HEK293 (cell line): ENCODE results near the gene RBMS1.

Experiments used
- CTCF ChIA-PET: fragments of 350-600 bp; formaldehyde crosslinking; extraction: SDS; loops from one replicate; lab custom pipeline; 2021; ENCODE audit warnings: antibody characterized with exemption; lab: Yijun Ruan, JAX
- POLR2A ChIA-PET: fragments of 300-600 bp; formaldehyde crosslinking; extraction: SDS; loops from one replicate; lab custom pipeline; 2020; ENCODE audit warnings: antibody characterized with exemption, inconsistent platforms; lab: Yijun Ruan, JAX
- H3K27ac ChIP-seq: fragments of 200-500 bp; sonication (Bioruptor generic); 2 replicates; pipeline ENCODE4 v1.5.1; 2014; ENCODE audit warnings: low read depth, low read length, control low read depth, inconsistent platforms; ENCODE audit errors: extremely low read depth
- H3K36me3 ChIP-seq, 2 experiments: fragments of 200-500 bp in 1 of 2; sonication (Bioruptor generic) in 1 of 2; 1 replicate in 1 of 2; 2 replicates in 1 of 2; pipeline ENCODE4 v1.5.1; 2014 to 2017; ENCODE audit warnings: inconsistent platforms in 2 of 2, low read length in 2 of 2; ENCODE audit not compliant: control insufficient read depth in 2 of 2, insufficient read depth in 1 of 2
- H3K4me1 ChIP-seq: fragments of 200-500 bp; sonication (Bioruptor generic); 2 replicates; pipeline ENCODE4 v1.5.1; 2014; ENCODE audit warnings: mild to moderate bottlenecking, low read length, inconsistent platforms; ENCODE audit not compliant: control insufficient read depth, insufficient read depth
- H3K4me3 ChIP-seq: 2 replicates; pipeline ENCODE4 v1.5.1; 2011; ENCODE audit warnings: low read depth, mild to moderate bottlenecking, control low read depth, low read length, moderate library complexity
- H3K9me3 ChIP-seq: fragments of 200-500 bp; sonication (Bioruptor generic); 2 replicates; pipeline ENCODE4 v1.5.1; 2014; ENCODE audit warnings: low read depth, low read length, inconsistent platforms; ENCODE audit not compliant: control insufficient read depth, insufficient read depth
- BCL11A ChIP-seq: fragments of 450-650 bp; formaldehyde crosslinking; IDR thresholded peaks from 2 replicates; pipeline ENCODE4 v1.5.1; 2016; ENCODE audit warnings: low read depth, missing biosample characterization, missing genetic modification characterization
- GLI4 ChIP-seq: fragments of 450-650 bp; formaldehyde crosslinking; IDR thresholded peaks from 2 replicates; pipeline ENCODE4 v1.5.1; 2016; ENCODE audit warnings: missing biosample characterization, missing genetic modification characterization
- GLIS2 ChIP-seq: fragments of 450-650 bp; formaldehyde crosslinking; IDR thresholded peaks from 2 replicates; pipeline ENCODE4 v1.5.1; 2016; ENCODE audit warnings: missing biosample characterization, missing genetic modification characterization
- KLF10 ChIP-seq: fragments of 450-650 bp; IDR thresholded peaks from 2 replicates; pipeline ENCODE4 v1.5.1; 2018; ENCODE audit warnings: missing biosample characterization, mild to moderate bottlenecking, missing genetic modification characterization
- OSR2 ChIP-seq: fragments of 450-650 bp; formaldehyde crosslinking; IDR thresholded peaks from 2 replicates; pipeline ENCODE4 v1.5.1; 2016; ENCODE audit warnings: missing biosample characterization, missing genetic modification characterization
- PRDM10 ChIP-seq: fragments of 450-650 bp; formaldehyde crosslinking; IDR thresholded peaks from 2 replicates; pipeline ENCODE4 v1.5.1; 2016; ENCODE audit warnings: missing biosample characterization, missing genetic modification characterization
- PRDM6 ChIP-seq: fragments of 450-650 bp; formaldehyde crosslinking; IDR thresholded peaks from 2 replicates; pipeline ENCODE4 v1.5.1; 2017; ENCODE audit warnings: missing biosample characterization, missing genetic modification characterization
- SCRT1 ChIP-seq: fragments of 450-650 bp; formaldehyde crosslinking; IDR thresholded peaks from 2 replicates; pipeline ENCODE4 v1.5.1; 2016; ENCODE audit warnings: missing biosample characterization, missing genetic modification characterization, borderline replicate concordance
- SCRT2 ChIP-seq: fragments of 450-650 bp; formaldehyde crosslinking; IDR thresholded peaks from 2 replicates; pipeline ENCODE4 v1.5.1; 2016; ENCODE audit warnings: missing biosample characterization, missing genetic modification characterization
- SP7 ChIP-seq: fragments of 450-650 bp; formaldehyde crosslinking; IDR thresholded peaks from 2 replicates; pipeline ENCODE4 v1.5.1; 2016; ENCODE audit warnings: missing biosample characterization, missing genetic modification characterization
- TRIM28 ChIP-seq: IDR thresholded peaks from 2 replicates; pipeline ENCODE4 v1.6.1; 2011; ENCODE audit warnings: low read length, control low read depth, borderline replicate concordance
- ZBTB44 ChIP-seq: fragments of 450-650 bp; IDR thresholded peaks from 2 replicates; pipeline ENCODE4 v1.5.1; 2018; ENCODE audit warnings: missing biosample characterization, mild to moderate bottlenecking, missing genetic modification characterization
- ZNF132 ChIP-seq: fragments of 450-650 bp; formaldehyde crosslinking; IDR thresholded peaks from 2 replicates; pipeline ENCODE4 v1.5.1; 2017; ENCODE audit warnings: missing biosample characterization, missing genetic modification characterization, borderline replicate concordance
- ZNF26 ChIP-seq: fragments of 450-650 bp; formaldehyde crosslinking; IDR thresholded peaks from 2 replicates; pipeline ENCODE4 v1.5.1; 2016; ENCODE audit warnings: missing biosample characterization, missing genetic modification characterization
- ZNF341 ChIP-seq: fragments of 450-650 bp; formaldehyde crosslinking; IDR thresholded peaks from 2 replicates; pipeline ENCODE4; 2016; ENCODE audit warnings: low read depth, missing biosample characterization, missing genetic modification characterization
- ZNF529 ChIP-seq: fragments of 450-650 bp; formaldehyde crosslinking; IDR thresholded peaks from 2 replicates; pipeline ENCODE4 v1.5.1; 2017; ENCODE audit warnings: missing genetic modification characterization, missing biosample characterization; ENCODE audit not compliant: insufficient replicate concordance
- ZNF571 ChIP-seq: fragments of 450-650 bp; formaldehyde crosslinking; IDR thresholded peaks from 2 replicates; pipeline ENCODE4 v1.5.0; 2017; ENCODE audit warnings: missing biosample characterization, missing genetic modification characterization
- ZNF654 ChIP-seq: fragments of 450-650 bp; formaldehyde crosslinking; IDR thresholded peaks from 2 replicates; pipeline ENCODE4 v1.5.1; 2016; ENCODE audit warnings: low read depth, missing biosample characterization, missing genetic modification characterization
- ZNF664 ChIP-seq: fragments of 450-650 bp; formaldehyde crosslinking; IDR thresholded peaks from 2 replicates; pipeline ENCODE4 v1.5.1; 2016; ENCODE audit warnings: missing biosample characterization, missing genetic modification characterization
- ZNF692 ChIP-seq: fragments of 450-650 bp; formaldehyde crosslinking; IDR thresholded peaks from 2 replicates; pipeline ENCODE4 v1.5.1; 2016; ENCODE audit warnings: missing biosample characterization, missing genetic modification characterization
- ZNF777 ChIP-seq: fragments of 450-650 bp; formaldehyde crosslinking; IDR thresholded peaks from 2 replicates; pipeline ENCODE4 v1.5.1; 2017; ENCODE audit warnings: missing biosample characterization, missing genetic modification characterization, borderline replicate concordance

The RBMS1 gene

GRCh38 chr2:160368988-160369930 is 124.3 kb downstream of the RBMS1 start:
- POLR2A ChIA-PET = interaction anchor here (0.6 kb wide), 1 partner anchor 1879 kb away, joined by 3 read pairs; no protein-coding TSS in a partner anchor

GRCh38 chr2:160367887-160368286 is 125.7 kb downstream of the RBMS1 start:
- CTCF ChIA-PET = interaction anchor here (0.6 to 1.5 kb wide), 3 partner anchors 44 to 167 kb away, joined by 3 read pairs; no protein-coding TSS in a partner anchor
- Histone ChIP-seq H3K4me1 (peaks cover 36% of the 10 kb centered on the region), H3K9me3 (no peaks in the 10 kb centered on the region)
- TF ChIP-seq ZBTB44 (0 out of 2 replicates have a peak, but pooled peaks have one; percentile 49), BCL11A (tag by site-specific recombination) (no peak), PRDM6 (tag by site-specific recombination) (peak; percentile 49; the same call in 1 of the 2 replicates), ZNF777 (no peak), TRIM28 (no peak), GLI4 (tag by site-specific recombination) (no peak), ZNF341 (tag by site-specific recombination) (no peak), PRDM10 (tag by site-specific recombination) (peak; percentile 45; the same call in 1 of the 2 replicates), ZNF571 (no peak), ZNF26 (tag by site-specific recombination) (no peak), GLIS2 (tag by site-specific recombination) (no peak), ZNF529 (no peak), SCRT1 (tag by site-specific recombination) (no peak)
- TF ChIP-seq, all 188 proteins: peak for 3
- Histone ChIP-seq H3K4me3 (no peak overlapping the region), H3K36me3 (no peaks in the 10 kb centered on the region), H3K27ac (no peak overlapping the region)
- POLR2A ChIA-PET = no interaction called here

More at GRCh38 chr2:160368988-160369930, 124.3 kb downstream of the RBMS1 start:
- Histone ChIP-seq H3K36me3 (no peaks in the 10 kb centered on the region), H3K4me3 (no peak overlapping the region), H3K9me3 (no peaks in the 10 kb centered on the region), H3K27ac (no peak overlapping the region), H3K4me1 (peaks cover 42% of the 10 kb centered on the region)
- TF ChIP-seq OSR2 = peak; percentile 32; the same call in 1 of the 2 replicates
- no peak for TF ChIP-seq ZNF132
- peak; percentile 15; the same call in 1 of the 2 replicates for TF ChIP-seq ZNF664
- no peak for TF ChIP-seq ZNF777
- TF ChIP-seq ZNF692 (tag by site-specific recombination) = no peak
- TF ChIP-seq SCRT2 (tag by site-specific recombination) = peak; percentile 52; the same call in 1 of the 2 replicates
- no peak for TF ChIP-seq ZNF654 (tag by site-specific recombination)
- TF ChIP-seq SP7 (tag by site-specific recombination) = 0 out of 2 replicates have a peak, but pooled peaks have one; percentile 31
- no peak for TF ChIP-seq KLF10 (tag by site-specific recombination)
- CTCF ChIA-PET = interaction anchor here (1.5 kb wide), 1 partner anchor 45 kb away, joined by 3 read pairs; no protein-coding TSS in a partner anchor
